ENCODE data around the gene NPAS1. TPM values are rescaled to one million over a fixed set of nuclear protein-coding genes. Genes with fewer than 3 reads are reported as not detected.

The NPAS1 gene, protein sequence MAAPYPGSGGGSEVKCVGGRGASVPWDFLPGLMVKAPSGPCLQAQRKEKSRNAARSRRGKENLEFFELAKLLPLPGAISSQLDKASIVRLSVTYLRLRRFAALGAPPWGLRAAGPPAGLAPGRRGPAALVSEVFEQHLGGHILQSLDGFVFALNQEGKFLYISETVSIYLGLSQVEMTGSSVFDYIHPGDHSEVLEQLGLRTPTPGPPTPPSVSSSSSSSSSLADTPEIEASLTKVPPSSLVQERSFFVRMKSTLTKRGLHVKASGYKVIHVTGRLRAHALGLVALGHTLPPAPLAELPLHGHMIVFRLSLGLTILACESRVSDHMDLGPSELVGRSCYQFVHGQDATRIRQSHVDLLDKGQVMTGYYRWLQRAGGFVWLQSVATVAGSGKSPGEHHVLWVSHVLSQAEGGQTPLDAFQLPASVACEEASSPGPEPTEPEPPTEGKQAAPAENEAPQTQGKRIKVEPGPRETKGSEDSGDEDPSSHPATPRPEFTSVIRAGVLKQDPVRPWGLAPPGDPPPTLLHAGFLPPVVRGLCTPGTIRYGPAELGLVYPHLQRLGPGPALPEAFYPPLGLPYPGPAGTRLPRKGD
- total RNA-seq: 1 to 10 TPM; 1.1 to 2.1 TPM
- 0.13 TPM for polyA plus RNA-seq (2013, experiment 1 of 2)
- polyA plus RNA-seq (2013, experiment 2 of 2): 0.15 TPM
- total RNA-seq: 0 to 0.94 (median 0.17) reads per million in 172 experiments

DNA sequence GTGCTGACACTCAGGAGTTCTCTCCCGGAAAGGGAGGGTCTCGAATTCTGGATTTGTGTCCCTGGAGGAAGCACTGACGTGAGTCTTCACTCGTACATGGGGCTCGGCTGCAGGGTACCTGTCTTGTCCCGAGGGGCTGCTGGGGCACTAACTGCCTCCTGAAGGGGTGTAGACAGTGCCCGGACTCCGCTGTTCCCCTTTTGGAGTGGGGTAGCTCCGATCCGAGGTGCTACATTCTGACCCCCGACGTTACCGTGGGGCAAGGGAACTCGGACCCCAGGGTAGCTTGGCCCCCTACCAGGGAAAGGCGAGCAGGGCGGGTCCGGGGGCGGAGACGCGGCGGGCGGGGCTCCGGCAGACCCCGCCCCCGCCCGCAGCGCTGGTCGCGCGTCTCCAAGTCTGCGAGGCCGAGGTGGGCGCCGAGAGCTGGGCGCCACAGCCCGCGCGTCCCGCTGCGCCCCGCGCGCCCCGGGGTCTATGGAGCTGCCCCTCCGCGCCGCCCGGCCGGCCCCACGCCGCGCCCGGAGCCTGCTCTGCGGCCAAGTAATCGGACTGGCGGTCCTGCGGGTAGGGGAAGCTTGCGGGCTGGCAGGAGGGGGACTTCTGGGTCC, at the start of gene NPAS1:
Gene NPAS1, plus strand, starts transcription at position 407 of the 611 bp plus-strand sequence. CDS start 1,211 bp downstream, outside the sequence.
- Mint-ChIP-seq H3K4me1 (ENCODE audit: low read depth) (peaks cover 10% of the 10 kb centered on the region), H3K27ac (no peak within 1 kb of the TSS), H3K4me3 (peak within 1 kb of the TSS; percentile 43), H3K27me3 (peaks cover 51% of the 10 kb centered on the region), H3K36me3 (ENCODE audit: low read depth) (no peaks in the 10 kb centered on the region), H3K9me3 (no peaks in the 10 kb centered on the region)
- intact Hi-C loops (cut with DNase I, micrococcal nuclease): loop anchor here in 1 of 2 experiments (10.0 kb wide), 1 partner anchor 85 kb away; no protein-coding TSS in a partner anchor
- ChIA-PET POLR2A (no interaction called here), CTCF (interaction anchor here (0.9 kb wide), 1 partner anchor 191 kb away, joined by 3 read pairs; no protein-coding TSS in a partner anchor)
- no peaks in the 10 kb centered on the region for H3K9me3 ChIP-seq (ENCODE audit: control insufficient read depth in 1 of 2, insufficient read depth in 1 of 2, low read length in 2 of 2)
- H3K4me1 ChIP-seq (ENCODE audit: insufficient read depth, low read length): peaks cover 39% of the 10 kb centered on the region
- DNase-seq (peak in 1 of 14 experiments; percentile 31), ATAC-seq (ENCODE audit: poor library complexity) (no peak)
- peaks cover 42 to 46% of the 10 kb centered on the region in 2 experiments for H3K27me3 ChIP-seq (ENCODE audit: control insufficient read depth in 1 of 2, insufficient read depth in 2 of 2, low read length in 2 of 2)
- TF ChIP-seq, protein P1, sequence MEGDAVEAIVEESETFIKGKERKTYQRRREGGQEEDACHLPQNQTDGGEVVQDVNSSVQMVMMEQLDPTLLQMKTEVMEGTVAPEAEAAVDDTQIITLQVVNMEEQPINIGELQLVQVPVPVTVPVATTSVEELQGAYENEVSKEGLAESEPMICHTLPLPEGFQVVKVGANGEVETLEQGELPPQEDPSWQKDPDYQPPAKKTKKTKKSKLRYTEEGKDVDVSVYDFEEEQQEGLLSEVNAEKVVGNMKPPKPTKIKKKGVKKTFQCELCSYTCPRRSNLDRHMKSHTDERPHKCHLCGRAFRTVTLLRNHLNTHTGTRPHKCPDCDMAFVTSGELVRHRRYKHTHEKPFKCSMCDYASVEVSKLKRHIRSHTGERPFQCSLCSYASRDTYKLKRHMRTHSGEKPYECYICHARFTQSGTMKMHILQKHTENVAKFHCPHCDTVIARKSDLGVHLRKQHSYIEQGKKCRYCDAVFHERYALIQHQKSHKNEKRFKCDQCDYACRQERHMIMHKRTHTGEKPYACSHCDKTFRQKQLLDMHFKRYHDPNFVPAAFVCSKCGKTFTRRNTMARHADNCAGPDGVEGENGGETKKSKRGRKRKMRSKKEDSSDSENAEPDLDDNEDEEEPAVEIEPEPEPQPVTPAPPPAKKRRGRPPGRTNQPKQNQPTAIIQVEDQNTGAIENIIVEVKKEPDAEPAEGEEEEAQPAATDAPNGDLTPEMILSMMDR (IDR thresholded peaks at IDR 0.05): no peak
- H3K4me3 ChIP-seq (ENCODE audit: low read length): no peak within 1 kb of the TSS
- H3K36me3 ChIP-seq (ENCODE audit: insufficient read depth, low read length): no peaks in the 10 kb centered on the region
- no peak within 1 kb of the TSS for H3K27ac ChIP-seq (ENCODE audit: low read depth in 1 of 2, low read length in 2 of 2)

DNA sequence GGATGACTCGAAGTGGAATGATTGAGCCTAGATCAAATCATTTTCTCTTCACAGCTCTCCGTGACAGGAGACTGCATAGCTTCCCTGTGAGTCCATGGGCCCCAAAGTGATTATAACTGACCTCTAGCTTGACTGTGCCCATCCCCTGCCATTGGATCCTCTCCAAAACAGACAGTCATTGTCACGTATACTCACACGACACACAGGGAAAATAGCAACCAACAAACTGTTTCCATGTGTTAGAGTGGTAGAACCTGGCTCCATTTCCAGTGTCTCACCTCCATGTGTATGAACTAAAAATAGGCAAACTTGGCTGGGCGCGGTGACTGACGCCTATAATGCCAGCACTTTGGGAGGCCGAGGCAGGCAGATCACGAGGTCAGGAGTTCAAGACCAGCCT, 48.8 kb upstream of the NPAS1 start:
- Mint-ChIP-seq H3K9me3 (no peaks in the 10 kb centered on the region), H3K27ac (no peak overlapping the region), H3K4me1 (ENCODE audit: low read depth) (peaks cover 37% of the 10 kb centered on the region), H3K36me3 (ENCODE audit: low read depth) (peaks cover 14% of the 10 kb centered on the region), H3K27me3 (no peaks in the 10 kb centered on the region), H3K4me3 (no peak overlapping the region)
- TF ChIP-seq, protein P1 (IDR thresholded peaks at IDR 0.05): no peak
- no peak for DNase-seq
- peaks cover 23% of the 10 kb centered on the region for H3K36me3 ChIP-seq (ENCODE audit: insufficient read depth, low read length)
- H3K4me1 ChIP-seq (ENCODE audit: insufficient read depth, low read length): peaks cover 27% of the 10 kb centered on the region
- no peak for ATAC-seq (ENCODE audit: poor library complexity)
- no peaks in the 10 kb centered on the region for H3K9me3 ChIP-seq (ENCODE audit: control insufficient read depth in 1 of 2, insufficient read depth in 1 of 2, low read length in 2 of 2)
- no peaks in the 10 kb centered on the region for H3K27me3 ChIP-seq (ENCODE audit: control insufficient read depth in 1 of 2, insufficient read depth in 2 of 2, low read length in 2 of 2)
- ChIA-PET POLR2A (no interaction called here), CTCF (no interaction called here)
- H3K27ac ChIP-seq (ENCODE audit: low read depth in 1 of 2, low read length in 2 of 2): no peak overlapping the region
- H3K4me3 ChIP-seq (ENCODE audit: low read length): no peak overlapping the region
- intact Hi-C loops (cut with DNase I, micrococcal nuclease): no loop called here

DNA sequence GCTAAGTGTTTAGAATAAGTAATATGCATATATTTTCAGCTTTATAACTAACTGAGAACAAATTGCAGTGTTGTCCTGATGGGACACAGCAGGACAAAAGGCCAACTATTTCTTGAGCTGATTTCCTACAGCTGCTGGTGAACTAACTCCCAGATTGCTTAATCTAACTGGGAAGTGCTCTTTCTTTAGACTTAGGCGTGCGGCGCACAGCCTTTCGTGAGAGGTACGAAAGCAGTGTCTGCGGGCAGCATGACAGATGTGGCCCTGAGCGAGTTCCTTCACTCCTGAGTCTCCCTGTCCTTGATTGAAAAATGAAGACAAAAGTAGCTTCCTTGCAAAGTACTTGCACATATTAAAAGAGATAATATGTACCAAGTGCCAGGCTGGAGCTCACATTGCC, 47.3 kb upstream of the NPAS1 start:
- Histone ChIP-seq H3K4me1 (ENCODE audit: insufficient read depth, low read length) (peaks cover 26% of the 10 kb centered on the region), H3K36me3 (ENCODE audit: insufficient read depth, low read length) (peaks cover 29% of the 10 kb centered on the region), H3K9me3 (ENCODE audit: control insufficient read depth in 1 of 2, insufficient read depth in 1 of 2, low read length in 2 of 2) (no peaks in the 10 kb centered on the region), H3K27me3 (ENCODE audit: control insufficient read depth in 1 of 2, insufficient read depth in 2 of 2, low read length in 2 of 2) (no peaks in the 10 kb centered on the region), H3K4me3 (ENCODE audit: low read length) (no peak overlapping the region), H3K27ac (ENCODE audit: low read depth in 1 of 2, low read length in 2 of 2) (no peak overlapping the region)
- Mint-ChIP-seq H3K9me3 (no peaks in the 10 kb centered on the region), H3K27me3 (no peaks in the 10 kb centered on the region), H3K4me3 (no peak overlapping the region), H3K27ac (no peak overlapping the region), H3K4me1 (ENCODE audit: low read depth) (peaks cover 26% of the 10 kb centered on the region), H3K36me3 (ENCODE audit: low read depth) (peaks cover 7% of the 10 kb centered on the region)
- TF ChIP-seq, protein P1 (IDR thresholded peaks at IDR 0.05): no peak
- intact Hi-C loops (cut with DNase I, micrococcal nuclease): no loop called here
- ChIA-PET POLR2A (no interaction called here), CTCF (interaction anchor here (1.2 kb wide), 1 partner anchor 17 kb away, joined by 3 read pairs; no protein-coding TSS in a partner anchor)
- ATAC-seq (ENCODE audit: poor library complexity): no peak
- no peak for DNase-seq

Measured in CD4-positive, alpha-beta T cell (primary cell).